ENCODE measurements around the gene SUPT7L.
"Not testable (repeated sequence)": the region's sequence is repeated elsewhere in the genome, so short reads cannot be mapped to it uniquely, and the experiment has no call there.

The SUPT7L gene

DNA sequence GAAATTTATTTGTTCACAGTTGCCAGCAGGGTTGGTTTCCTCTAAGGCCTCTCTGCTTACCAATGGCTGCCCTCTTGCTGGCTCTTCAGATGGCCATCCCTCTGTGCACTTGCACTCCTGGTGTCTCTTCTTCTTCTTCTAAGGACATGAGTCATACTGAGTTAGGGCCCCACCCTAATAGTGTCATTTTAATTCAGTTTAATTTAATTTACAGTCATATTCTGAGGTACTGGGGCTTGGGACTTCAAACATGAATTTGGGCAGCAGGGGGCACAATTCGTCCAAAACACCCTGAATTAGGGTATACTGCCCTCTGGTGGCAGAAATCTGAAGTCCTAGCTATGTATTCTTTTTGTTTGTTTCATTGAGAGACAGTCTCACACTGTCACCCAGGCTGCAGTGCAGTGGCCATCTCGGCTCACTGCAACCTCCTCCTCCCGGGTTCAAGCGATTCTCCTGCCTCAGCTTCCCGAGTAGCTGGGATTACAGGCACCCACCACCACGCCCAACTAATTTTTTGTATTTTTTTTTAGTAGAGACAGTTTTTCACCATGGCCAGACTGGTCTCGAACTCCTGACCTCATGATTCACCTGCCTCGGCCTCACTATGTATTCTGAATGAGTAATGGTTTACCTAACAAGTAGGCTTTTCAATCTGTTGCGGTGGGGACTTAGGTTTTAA is 20.1 kb upstream of the SUPT7L start:
- FAIRE-seq, result peak; percentile 77

DNA sequence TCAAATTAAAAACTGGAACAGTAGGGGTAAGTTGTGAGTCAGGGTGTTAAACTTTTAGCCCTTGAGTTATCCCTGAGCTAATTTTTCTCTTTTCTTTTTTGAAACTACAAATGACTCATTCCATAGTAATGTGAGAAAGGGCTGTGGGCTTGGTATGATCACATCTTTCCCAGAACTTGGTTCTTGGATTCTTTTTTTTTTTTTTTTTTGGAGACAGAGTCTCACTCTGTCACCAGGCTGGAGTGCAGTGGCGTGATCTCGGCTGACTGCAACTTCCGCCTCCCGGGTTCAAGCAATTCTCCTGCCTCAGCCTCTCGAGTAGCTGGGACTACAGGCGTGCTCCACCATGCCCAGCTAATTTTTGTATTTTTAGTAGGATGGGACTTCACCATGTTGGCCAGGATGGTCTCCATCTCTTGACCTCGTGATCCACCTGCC is 18.9 kb upstream of the SUPT7L start:
- not testable (repeated sequence) for FAIRE-seq

- no peak for FAIRE-seq
Observed at GRCh38 chr2:27681841-27682240, 18.4 kb upstream of the SUPT7L start.

- FAIRE-seq, result no peak
Observed at GRCh38 chr2:27680571-27680970, 17.2 kb upstream of the SUPT7L start.

DNA sequence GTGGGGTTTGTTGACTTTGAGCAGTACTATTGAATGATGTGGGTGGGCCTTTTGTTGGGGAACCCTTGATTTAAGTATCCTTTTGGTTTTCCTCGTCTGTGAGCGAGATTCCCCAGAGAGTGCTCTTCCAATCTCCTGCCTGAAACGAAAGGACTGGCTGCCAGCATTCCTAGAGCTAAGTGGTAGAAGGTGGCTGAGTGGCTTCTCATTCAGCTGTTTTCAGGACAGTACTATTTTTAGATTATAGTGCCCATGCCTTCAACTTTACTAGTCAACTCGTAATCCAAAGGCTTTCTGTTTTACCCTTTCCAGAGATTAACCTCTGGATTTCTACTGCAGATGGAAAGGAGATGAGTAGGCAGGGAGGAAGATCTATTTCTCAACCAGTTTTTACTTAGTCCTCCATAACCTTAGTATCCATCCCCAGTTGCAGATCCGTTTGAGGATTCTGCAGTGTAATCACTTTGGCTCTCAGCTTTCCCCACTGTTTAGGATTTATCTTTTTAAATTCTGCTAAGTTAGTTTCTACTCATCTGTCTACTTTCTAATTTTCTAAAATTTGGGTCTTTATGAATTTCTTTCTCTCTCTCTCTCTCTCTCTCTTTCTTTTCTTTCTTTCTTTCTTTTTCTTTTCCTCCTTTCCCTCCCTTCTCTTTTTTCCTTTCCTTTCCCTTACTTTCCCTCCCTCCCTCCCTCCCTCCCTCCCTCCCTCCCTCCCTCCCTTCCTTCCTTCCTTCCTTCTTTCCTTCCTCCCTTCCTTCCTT is 9.5 kb upstream of the SUPT7L start:
- FAIRE-seq, result no peak

- FAIRE-seq, result no peak
Observed at GRCh38 chr2:27671235-27671634, 7.8 kb upstream of the SUPT7L start.

GRCh38 chr2:27667446-27667845 is 4.0 kb upstream of the SUPT7L start:
- FAIRE-seq, result no peak

- no peak for FAIRE-seq
Observed at GRCh38 chr2:27664622-27665363, 1.4 kb upstream of the SUPT7L start.

- FAIRE-seq, result no peak
Observed at GRCh38 chr2:27664154-27664574, 750 bp upstream of the SUPT7L start.

- no peak for FAIRE-seq
Observed at GRCh38 chr2:27661371-27661770, 2.0 kb downstream of the SUPT7L start.

GRCh38 chr2:27655155-27655951 is 8.1 kb downstream of the SUPT7L start:
- no peak for FAIRE-seq

DNA sequence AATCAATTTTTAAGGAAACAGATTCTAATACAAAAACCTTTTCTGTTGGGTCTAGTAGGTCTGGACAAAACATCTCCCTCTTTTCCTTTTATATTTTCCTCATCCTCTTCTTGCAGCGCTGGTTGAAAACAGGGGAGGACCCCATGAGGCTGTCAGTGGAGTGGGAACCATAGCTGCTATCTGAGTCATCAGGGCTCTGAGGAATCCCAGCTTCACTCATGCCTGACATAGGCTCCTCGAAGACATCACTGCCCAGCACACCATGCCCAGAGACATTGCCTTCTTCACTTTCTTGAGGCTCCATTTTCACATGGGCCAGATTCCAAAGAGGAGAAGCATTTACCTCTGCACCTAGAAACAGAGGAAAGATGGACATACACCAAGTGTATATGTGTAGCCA is 10.0 kb downstream of the SUPT7L start:
- no peak for FAIRE-seq

DNA sequence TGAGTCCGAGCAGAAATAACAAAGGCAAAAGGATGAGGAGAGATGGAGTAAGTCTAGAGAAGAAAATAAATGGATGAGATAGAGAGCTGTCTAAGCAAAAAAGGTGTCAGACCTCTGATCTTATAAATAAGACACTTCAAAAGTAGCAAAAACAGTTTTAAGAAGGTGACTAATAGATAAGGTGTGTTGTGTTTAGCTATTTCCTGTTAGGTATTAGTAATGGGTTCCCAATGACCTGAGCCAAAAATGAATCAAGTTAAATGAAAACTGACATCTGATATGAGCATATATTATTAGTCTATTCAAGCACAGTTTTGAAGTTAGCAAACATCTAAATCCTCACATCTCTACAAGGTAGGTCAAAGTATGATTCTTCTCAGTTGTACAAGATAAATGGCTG is 10.6 kb downstream of the SUPT7L start:
- FAIRE-seq, result no peak

DNA sequence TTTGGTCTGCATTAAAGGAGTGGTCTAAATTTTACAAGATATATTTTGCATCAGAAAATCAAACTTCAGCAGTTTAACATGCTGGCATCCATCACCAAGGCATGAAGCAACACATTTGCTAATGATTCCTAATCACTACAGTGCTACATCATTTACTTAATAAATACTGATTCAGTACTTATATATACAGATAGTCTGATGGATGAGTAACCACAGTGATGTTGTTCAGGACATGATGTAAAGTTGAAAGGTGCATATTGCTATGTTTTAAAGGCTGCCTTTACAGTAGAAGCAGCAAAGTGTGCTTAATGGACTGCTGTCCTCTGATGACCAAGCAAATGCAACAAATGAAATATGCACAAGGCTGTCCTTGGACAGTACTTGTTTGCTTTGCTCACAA is 11.1 kb downstream of the SUPT7L start:
- FAIRE-seq, result no peak

GRCh38 chr2:27651056-27651455 is 12.4 kb downstream of the SUPT7L start:
- no peak for FAIRE-seq

DNA sequence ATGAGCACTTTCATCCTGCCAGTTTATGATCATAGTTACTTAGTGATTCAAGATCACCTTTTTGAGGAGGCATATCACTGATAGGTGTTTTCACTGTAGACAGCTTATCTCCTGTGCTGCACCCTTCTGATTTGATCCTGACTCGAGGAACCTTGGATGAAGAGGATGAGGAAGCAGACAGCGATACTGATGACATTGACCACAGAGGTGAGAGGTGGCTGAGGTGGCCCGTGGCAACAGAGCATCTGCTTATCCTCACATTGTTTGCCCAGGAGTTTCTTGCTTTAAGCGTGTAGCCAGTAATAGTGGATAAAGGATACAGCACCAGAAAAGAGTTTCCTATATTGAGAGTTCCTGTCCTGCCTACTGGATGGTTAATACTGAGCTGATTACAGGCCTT is 15.7 kb downstream of the SUPT7L start:
- FAIRE-seq, result no peak

DNA sequence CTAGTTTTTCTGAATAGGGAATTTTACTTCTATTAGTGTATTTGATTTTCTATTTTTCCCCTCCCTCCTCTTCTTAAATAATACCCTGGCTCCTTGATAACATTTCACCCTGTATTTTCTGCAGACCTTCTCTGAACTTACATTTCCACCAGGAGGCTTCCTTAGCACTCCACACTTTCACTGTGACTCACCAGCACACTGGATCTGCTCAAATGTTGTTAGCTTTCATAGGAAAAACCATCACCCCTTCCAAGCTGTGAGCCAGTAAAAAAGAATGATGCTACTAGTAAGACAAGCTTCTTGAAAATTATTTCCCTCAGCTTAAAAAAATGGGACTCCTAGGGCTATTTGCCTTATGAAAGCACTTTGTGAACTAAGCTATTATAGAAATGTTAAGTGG is 16.1 kb downstream of the SUPT7L start:
- FAIRE-seq, result no peak

DNA sequence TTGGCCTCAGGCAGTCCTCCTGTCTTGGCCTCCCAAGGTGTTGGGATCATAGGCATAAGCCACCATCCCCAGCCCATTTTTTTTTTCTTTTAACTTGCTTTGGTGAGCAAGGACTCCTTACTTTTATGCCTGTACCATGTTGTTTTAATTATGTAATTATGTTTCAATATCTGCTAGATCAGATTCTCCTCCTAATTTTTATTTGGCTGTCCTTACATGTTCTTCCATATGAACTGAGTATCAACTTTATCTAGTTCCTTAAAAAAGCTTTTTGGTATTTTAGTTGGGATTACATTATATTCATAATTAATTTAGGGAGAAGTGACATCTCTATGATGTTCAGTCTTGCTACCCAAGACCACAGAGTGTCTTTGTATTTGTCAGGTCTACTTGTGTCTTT is 18.2 kb downstream of the SUPT7L start:
- no peak for FAIRE-seq

DNA sequence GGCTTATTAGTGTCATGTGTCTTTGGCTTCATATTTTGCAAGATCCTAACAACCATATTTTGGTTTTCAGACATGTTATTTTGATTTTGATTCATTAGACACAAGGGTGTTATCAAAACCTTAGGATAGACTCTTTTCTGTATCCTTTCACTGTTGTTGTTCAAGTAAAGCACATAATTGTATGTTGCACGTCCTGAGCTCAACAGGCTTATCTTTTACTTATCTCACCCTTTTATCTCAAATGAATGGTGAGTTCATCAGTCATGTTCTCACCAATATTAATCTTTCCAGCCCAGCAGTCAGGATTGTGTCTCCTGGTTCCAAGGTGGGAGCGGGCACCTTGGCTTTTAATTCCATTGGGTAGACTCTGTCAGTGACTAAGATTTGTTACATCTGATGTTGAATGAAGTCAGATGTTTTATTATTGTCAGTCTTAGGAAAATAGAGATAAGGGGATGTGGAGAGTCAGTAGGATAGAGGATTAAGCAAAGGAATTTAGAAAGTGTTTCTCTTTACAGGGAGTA is 22.6 kb downstream of the SUPT7L start:
- no peak for FAIRE-seq

GRCh38 chr2:27638709-27639108 is 24.7 kb downstream of the SUPT7L start:
- FAIRE-seq, result no peak

DNA sequence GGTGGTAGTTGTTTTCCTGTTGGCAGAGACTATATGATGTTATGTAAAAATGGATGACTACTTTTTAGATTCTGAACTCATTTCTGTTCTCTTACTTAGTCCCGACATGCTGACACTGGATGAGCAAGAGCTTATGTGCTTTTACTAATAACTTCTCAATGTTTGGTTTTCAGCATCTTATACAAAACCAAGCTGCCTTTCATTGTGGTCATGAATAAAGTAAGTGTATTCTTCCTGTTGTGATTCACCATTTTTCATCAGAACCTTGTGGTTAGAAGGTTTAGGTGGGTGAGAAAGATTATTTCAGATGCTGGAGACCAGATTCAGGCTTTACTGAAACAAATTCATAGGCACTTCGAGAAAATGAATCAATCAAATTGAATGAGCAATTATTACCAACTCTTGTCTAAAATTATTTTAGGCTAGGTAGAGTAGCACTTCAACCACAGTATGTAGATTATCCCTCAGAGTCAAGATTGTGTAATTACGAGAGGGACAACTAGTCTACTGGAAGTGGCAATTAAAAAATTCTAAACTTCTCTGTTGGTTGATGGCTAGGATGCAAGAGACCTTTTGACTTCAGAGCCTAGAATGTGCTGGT is 25.3 kb downstream of the SUPT7L start:
- FAIRE-seq, result no peak

DNA sequence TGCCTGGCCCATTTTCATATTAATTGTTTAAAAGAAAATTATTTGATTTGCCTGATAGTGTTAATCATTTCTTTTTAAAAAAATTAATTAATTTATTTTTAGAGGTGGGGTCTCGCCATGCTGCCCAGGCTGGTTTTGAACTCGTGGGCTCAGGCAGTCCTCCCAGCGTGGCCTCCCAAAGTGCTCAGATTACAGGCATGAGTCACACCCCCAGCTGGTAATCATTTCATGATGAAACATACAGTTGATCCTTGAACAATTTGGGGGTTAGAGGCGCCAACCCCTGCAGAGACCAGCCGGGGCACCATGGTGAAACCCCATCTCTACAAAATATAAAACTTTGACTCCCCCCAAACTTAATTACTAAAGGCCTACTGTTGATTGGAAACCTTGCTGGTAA is 26.6 kb downstream of the SUPT7L start:
- no peak for FAIRE-seq
